ENCODE data around the gene RSRC1.

DNA sequence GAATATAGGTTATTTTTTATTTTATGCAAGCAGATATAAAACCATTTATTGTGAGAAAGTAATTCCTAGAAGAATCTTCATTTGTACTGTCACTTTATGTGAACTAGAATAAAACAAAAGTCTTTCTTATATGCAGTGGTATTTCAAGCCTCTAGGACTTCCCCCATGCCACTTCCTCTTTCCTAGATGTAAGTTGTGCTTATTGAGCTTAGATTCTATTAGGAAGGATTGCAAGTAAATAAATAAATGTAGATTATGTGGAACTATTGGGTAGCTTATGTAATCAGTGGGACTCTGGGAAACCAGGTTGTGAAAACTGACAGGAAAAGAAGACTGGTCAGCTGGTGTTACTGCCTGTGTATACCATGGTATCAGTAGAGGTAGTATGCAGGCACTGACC, 169.7 kb downstream of the RSRC1 start:
- TF ChIP-seq, protein P1, sequence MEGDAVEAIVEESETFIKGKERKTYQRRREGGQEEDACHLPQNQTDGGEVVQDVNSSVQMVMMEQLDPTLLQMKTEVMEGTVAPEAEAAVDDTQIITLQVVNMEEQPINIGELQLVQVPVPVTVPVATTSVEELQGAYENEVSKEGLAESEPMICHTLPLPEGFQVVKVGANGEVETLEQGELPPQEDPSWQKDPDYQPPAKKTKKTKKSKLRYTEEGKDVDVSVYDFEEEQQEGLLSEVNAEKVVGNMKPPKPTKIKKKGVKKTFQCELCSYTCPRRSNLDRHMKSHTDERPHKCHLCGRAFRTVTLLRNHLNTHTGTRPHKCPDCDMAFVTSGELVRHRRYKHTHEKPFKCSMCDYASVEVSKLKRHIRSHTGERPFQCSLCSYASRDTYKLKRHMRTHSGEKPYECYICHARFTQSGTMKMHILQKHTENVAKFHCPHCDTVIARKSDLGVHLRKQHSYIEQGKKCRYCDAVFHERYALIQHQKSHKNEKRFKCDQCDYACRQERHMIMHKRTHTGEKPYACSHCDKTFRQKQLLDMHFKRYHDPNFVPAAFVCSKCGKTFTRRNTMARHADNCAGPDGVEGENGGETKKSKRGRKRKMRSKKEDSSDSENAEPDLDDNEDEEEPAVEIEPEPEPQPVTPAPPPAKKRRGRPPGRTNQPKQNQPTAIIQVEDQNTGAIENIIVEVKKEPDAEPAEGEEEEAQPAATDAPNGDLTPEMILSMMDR (IDR thresholded peaks at IDR 0.05), result no peak
- TF ChIP-seq POLR2A (IDR thresholded peaks at IDR 0.05), result no peak
- TF ChIP-seq POLR2AphosphoS5 (IDR thresholded peaks at IDR 0.05; ENCODE audit: insufficient read depth in 1 of 2, low read depth in 1 of 2), result no peak
